HG02943 (cell line): ENCODE results near the gene GPATCH11.

ENCODE experiments used
- ATAC-seq: cut with Tn5 transposase; IDR thresholded peaks from one replicate; pipeline ENCODE4 v1.9.1; 2021; ENCODE audit warnings: mild to moderate bottlenecking, low read depth, moderate library complexity; ENCODE audit not compliant: unreplicated experiment

GPATCH11 gene

GRCh38 chr2:37104178-37104577, 19.9 kb downstream of the GPATCH11 start:
- no peak for ATAC-seq

- ATAC-seq = no peak
These were observed 20.8 kb downstream of the GPATCH11 start for GRCh38 chr2:37105150-37105549.

GRCh38 chr2:37109523-37109922, 25.2 kb downstream of the GPATCH11 start:
- ATAC-seq = no peak

DNA sequence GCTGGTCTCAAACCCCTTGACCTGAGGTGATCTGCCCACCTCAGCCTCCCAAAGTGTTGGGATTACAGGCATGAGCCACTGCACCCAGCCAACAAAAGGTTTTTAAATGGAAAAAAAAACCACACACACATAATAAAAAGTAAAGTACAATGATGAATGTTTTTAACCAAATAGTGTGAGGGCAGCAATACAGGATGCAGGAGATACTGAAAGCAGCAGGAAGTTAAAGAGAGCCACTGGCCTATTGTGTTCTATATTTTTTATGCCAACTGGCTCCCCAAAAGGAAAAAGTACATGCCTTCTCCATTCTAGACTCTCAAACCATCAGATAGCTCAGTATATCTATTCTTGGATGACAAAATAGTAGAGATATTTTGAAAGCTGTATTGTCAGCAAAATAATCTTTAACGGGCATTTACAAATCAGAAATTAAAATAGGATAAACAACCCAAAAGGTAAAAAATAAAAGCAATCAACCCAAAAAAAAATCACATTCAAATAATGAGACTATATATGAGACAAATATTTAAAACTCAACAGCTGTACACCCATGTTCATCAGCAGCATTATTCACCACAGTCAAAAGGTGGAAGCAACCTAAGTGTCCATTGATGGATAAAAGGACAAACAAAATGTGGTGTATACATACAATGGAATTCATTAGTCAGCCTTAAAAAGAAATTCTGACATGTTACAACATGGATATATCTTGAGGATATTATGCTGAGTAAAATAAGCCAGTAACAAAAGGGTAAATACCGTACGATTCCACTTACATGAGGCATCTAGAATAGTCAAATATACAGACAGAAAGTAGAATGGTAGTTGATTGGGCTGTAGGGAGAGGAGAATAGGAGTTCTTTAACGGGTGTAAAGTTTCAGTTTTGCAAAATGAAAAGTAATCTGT, 26.2 kb downstream of the GPATCH11 start:
- ATAC-seq = no peak

DNA sequence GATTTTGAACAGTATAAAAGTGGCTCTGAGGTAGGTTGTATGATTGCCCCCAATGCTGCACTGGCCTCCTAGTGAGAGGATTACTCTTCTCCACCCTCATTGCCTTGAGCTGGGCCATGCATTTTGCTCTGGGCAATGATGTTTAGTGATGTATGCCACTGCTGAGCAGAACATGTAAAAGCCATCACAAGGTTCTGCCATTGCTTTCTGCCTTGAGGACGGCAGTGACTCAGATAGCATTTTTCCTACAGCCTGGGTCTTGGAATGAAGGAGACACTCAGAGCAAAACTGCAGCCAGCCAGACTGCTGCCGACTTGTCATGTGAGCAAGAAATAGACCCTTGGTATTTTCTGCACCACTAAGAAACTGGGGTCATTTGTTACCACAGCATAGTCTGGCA, 27.6 kb downstream of the GPATCH11 start:
- ATAC-seq = no peak

DNA sequence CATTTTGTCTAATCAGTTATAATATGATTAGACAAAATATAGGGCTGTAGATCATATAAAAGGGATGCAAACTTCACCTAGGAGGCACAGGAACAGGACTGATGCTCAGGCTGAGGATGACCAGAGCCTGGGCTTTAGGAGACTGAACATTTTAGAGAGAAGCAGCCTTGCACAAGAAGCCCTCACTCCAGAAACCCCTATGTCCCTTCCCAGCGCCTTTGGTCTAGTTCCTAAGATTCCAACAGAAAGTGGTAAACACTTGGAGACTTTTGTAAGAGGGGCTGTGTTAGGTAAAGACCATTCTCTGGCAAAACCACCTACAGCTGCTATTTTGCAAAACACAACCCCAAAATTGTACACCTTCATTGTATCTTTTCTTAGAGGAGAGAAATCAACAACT, 33.2 kb downstream of the GPATCH11 start:
- no peak for ATAC-seq

GRCh38 chr2:37119157-37119556, 34.8 kb downstream of the GPATCH11 start:
- no peak for ATAC-seq

GRCh38 chr2:37125416-37125815, 41.1 kb downstream of the GPATCH11 start:
- no peak for ATAC-seq

- no peak for ATAC-seq
These were observed 48.6 kb downstream of the GPATCH11 start for GRCh38 chr2:37132914-37133313.

DNA sequence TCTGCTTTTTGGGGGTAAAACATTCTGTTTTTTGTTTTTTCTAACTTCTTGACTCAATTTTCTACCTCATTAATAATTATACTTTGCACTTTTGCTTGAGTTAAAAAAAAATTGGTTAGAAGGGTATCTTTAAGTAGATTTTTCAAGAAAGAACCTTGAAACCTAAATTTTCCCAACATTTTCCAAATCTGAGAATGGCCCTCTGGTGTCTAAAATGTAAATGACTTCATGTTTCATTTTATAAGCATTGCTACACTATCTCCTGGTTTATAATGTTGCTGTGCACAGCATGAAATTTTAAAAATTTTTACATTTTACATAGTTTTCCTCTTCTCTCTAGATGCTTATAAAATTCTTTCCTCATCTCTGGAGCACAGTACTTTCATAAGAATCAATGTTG, 58.2 kb downstream of the GPATCH11 start:
- no peak for ATAC-seq

GRCh38 chr2:37143974-37144373, 59.7 kb downstream of the GPATCH11 start:
- ATAC-seq = no peak

DNA sequence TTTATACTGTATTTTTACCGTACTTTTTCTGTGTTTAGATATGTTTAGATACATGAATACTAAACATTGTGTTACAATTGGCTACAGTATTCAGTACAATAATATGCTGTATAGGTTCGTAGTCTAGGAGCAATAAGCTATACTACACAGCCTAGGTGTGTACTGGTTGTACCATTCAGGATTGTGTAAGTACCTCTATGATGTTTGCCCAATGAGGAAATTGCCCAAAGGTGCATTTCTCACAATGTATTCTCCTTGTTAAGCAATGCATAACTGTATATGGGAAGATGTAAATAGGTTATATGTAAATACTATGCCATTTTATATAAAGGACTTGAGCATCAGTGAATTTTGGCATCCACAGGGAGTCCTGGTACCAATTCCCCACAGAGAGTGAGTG, 61.7 kb downstream of the GPATCH11 start:
- ATAC-seq = no peak

- ATAC-seq = no peak
These were observed 64.0 kb downstream of the GPATCH11 start for GRCh38 chr2:37148325-37148724.
